ENCODE data around the gene SELENOK. TPM values are rescaled to one million over a fixed set of nuclear protein-coding genes. Genes with fewer than 3 reads are reported as not detected.

SELENOK gene
- total RNA-seq, 1 experiment from 2014 or later: 51.5 TPM

DNA sequence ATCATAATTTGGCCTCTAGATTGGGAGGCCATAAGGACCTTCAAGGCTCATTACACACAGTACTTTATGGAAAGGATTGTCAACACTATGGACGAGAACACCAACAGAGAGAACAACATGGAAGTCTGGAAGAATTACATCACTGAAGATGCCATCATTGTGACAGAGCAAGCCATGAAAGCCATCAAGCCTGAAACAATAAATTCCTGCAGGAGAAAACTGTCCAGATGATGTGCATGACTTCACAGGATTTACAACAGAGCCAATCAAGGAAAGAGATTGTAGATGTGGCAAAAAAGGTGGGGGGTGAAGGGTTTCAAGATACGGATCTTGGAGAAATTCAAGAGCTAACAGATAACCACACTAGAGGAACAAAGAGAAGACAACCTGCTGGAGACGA is 29.4 kb downstream of the SELENOK start:
- H3K27ac Mint-ChIP-seq (ENCODE audit: unreplicated experiment): no peak overlapping the region
- H3K9me3 Mint-ChIP-seq (ENCODE audit: unreplicated experiment): no peaks in the 10 kb centered on the region
- Histone ChIP-seq H3K36me3 (ENCODE audit: control insufficient read depth, insufficient read depth, low read length) (no peaks in the 10 kb centered on the region; the same call in 1 of the 2 replicates), H3K4me1 (no peaks in the 10 kb centered on the region), H3K9me3 (no peaks in the 10 kb centered on the region), H3K27me3 (replicated peaks; ENCODE audit: control insufficient read depth, insufficient read depth, low read length) (no peaks in the 10 kb centered on the region), H3K4me3 (ENCODE audit: low read depth, low read length) (no peak overlapping the region)
- BruUV-seq (replicated peaks): no TSS peak
- H3K36me3 Mint-ChIP-seq (ENCODE audit: insufficient read depth, unreplicated experiment): peaks cover 42% of the 10 kb centered on the region
- POLR2A ChIA-PET: no interaction called here
- intact Hi-C loops (cut with micrococcal nuclease; ENCODE audit: unreplicated experiment): no loop called here
- no peaks in the 10 kb centered on the region for H3K27me3 Mint-ChIP-seq (ENCODE audit: insufficient read depth, unreplicated experiment)
- DNase-seq: no peak
- H3K4me3 Mint-ChIP-seq (ENCODE audit: unreplicated experiment): no peak overlapping the region
- TF ChIP-seq, protein P1, sequence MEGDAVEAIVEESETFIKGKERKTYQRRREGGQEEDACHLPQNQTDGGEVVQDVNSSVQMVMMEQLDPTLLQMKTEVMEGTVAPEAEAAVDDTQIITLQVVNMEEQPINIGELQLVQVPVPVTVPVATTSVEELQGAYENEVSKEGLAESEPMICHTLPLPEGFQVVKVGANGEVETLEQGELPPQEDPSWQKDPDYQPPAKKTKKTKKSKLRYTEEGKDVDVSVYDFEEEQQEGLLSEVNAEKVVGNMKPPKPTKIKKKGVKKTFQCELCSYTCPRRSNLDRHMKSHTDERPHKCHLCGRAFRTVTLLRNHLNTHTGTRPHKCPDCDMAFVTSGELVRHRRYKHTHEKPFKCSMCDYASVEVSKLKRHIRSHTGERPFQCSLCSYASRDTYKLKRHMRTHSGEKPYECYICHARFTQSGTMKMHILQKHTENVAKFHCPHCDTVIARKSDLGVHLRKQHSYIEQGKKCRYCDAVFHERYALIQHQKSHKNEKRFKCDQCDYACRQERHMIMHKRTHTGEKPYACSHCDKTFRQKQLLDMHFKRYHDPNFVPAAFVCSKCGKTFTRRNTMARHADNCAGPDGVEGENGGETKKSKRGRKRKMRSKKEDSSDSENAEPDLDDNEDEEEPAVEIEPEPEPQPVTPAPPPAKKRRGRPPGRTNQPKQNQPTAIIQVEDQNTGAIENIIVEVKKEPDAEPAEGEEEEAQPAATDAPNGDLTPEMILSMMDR (IDR thresholded peaks at IDR 0.05; ENCODE audit: insufficient read depth in 1 of 2, low read depth in 1 of 2, low read length in 1 of 2, severe bottlenecking in 1 of 2, unreplicated experiment in 1 of 2): no peak
- CTCF ChIA-PET: no interaction called here
- no peaks in the 10 kb centered on the region for H3K4me1 Mint-ChIP-seq (ENCODE audit: low read depth, unreplicated experiment)

DNA sequence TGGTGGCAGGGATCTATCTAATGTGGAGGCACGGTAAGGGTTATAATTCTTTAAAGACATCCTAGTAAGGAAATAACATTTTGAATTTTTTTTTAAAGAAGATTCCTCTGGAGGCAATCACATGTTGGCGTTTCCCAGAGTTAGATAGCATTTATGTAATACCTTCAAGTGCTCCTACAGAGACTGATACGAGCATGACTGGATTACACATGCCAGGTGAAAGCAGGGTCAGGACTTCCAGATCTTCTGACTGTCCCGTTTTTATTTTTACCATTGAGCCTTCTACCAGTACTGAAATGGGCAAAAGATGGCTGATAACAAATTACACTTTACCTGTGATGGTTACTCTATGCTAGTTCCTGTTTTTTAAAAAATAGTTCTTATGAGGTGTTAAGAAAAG is 31.5 kb downstream of the SELENOK start:
- no peaks in the 10 kb centered on the region for H3K4me1 ChIP-seq
- intact Hi-C loops (cut with micrococcal nuclease; ENCODE audit: unreplicated experiment): no loop called here
- ChIA-PET CTCF (no interaction called here), POLR2A (no interaction called here)
- TF ChIP-seq, protein P1 (IDR thresholded peaks at IDR 0.05; ENCODE audit: insufficient read depth in 1 of 2, low read depth in 1 of 2, low read length in 1 of 2, severe bottlenecking in 1 of 2, unreplicated experiment in 1 of 2): no peak
- no peak overlapping the region for H3K27ac Mint-ChIP-seq (ENCODE audit: unreplicated experiment)
- no peak for DNase-seq
- peaks cover 42% of the 10 kb centered on the region for H3K36me3 Mint-ChIP-seq (ENCODE audit: insufficient read depth, unreplicated experiment)
- H3K9me3 ChIP-seq: no peaks in the 10 kb centered on the region
- H3K36me3 ChIP-seq (ENCODE audit: control insufficient read depth, insufficient read depth, low read length): no peaks in the 10 kb centered on the region; the same call in 1 of the 2 replicates
- H3K4me1 Mint-ChIP-seq (ENCODE audit: low read depth, unreplicated experiment): no peaks in the 10 kb centered on the region
- H3K4me3 Mint-ChIP-seq (ENCODE audit: unreplicated experiment): no peak overlapping the region
- no peak overlapping the region for H3K4me3 ChIP-seq (ENCODE audit: low read depth, low read length)
- H3K27me3 ChIP-seq (replicated peaks; ENCODE audit: control insufficient read depth, insufficient read depth, low read length): no peaks in the 10 kb centered on the region
- no peaks in the 10 kb centered on the region for H3K27me3 Mint-ChIP-seq (ENCODE audit: insufficient read depth, unreplicated experiment)
- no TSS peak for BruUV-seq (replicated peaks)
- no peaks in the 10 kb centered on the region for H3K9me3 Mint-ChIP-seq (ENCODE audit: unreplicated experiment)

DNA sequence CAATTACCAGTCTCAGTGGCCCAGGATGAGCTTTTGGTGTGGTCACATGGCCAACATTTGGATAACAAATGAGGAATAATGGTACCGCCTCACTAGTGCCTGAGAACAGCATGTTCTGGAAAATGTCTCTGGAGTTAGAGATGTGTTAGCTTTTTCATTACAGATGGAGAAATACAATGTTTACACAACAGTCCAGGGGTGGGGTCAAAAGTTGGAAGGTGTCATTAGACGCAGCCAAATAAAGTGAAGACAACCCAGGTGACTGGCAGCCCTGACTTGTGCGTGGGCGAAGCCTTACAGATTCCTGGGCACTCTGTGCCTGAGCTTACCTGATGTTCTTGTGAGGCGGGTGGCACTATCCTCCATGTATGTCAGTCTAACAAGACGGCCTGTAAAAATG is 32.5 kb downstream of the SELENOK start:
- no peaks in the 10 kb centered on the region for H3K9me3 Mint-ChIP-seq (ENCODE audit: unreplicated experiment)
- H3K36me3 Mint-ChIP-seq (ENCODE audit: insufficient read depth, unreplicated experiment): peaks cover 39% of the 10 kb centered on the region
- ChIA-PET POLR2A (no interaction called here), CTCF (no interaction called here)
- H3K4me3 Mint-ChIP-seq (ENCODE audit: unreplicated experiment): no peak overlapping the region
- no peak overlapping the region for H3K4me3 ChIP-seq (ENCODE audit: low read depth, low read length)
- no peaks in the 10 kb centered on the region for H3K4me1 Mint-ChIP-seq (ENCODE audit: low read depth, unreplicated experiment)
- H3K27me3 Mint-ChIP-seq (ENCODE audit: insufficient read depth, unreplicated experiment): no peaks in the 10 kb centered on the region
- H3K9me3 ChIP-seq: no peaks in the 10 kb centered on the region
- intact Hi-C loops (cut with micrococcal nuclease; ENCODE audit: unreplicated experiment): no loop called here
- DNase-seq: no peak
- H3K36me3 ChIP-seq (ENCODE audit: control insufficient read depth, insufficient read depth, low read length): no peaks in the 10 kb centered on the region; the same call in 1 of the 2 replicates
- no peaks in the 10 kb centered on the region for H3K27me3 ChIP-seq (replicated peaks; ENCODE audit: control insufficient read depth, insufficient read depth, low read length)
- no peaks in the 10 kb centered on the region for H3K4me1 ChIP-seq
- no TSS peak for BruUV-seq (replicated peaks)
- no peak overlapping the region for H3K27ac Mint-ChIP-seq (ENCODE audit: unreplicated experiment)
- TF ChIP-seq, protein P1 (IDR thresholded peaks at IDR 0.05; ENCODE audit: insufficient read depth in 1 of 2, low read depth in 1 of 2, low read length in 1 of 2, severe bottlenecking in 1 of 2, unreplicated experiment in 1 of 2): no peak
